DND-41 (cell line): ENCODE results near the gene NFIB.

Experiments
- ATAC-seq: fragments of 200-7000 bp; cut with Tn5 transposase; 3 replicates; pipeline ENCODE4 v1.9.1; 2021; ENCODE audit warnings: low read depth; ENCODE audit not compliant: insufficient read depth
- DNase-seq: peaks from one replicate; pipeline ENCODE4 v3.0.0-alpha.2; 2020
- H2AFZ ChIP-seq: 2 replicates; pipeline ENCODE4 v1.6.0; 2012; ENCODE audit warnings: low read depth, low read length
- H3K27ac ChIP-seq: 2 replicates; pipeline ENCODE4 v1.5.1; 2012; ENCODE audit warnings: low read length, inconsistent platforms
- H3K27me3 ChIP-seq: fragments of 200-600 bp; sonication (generic); 2 replicates; pipeline ENCODE4 v1.6.0; 2012; ENCODE audit warnings: low read length, mild to moderate bottlenecking, inconsistent platforms; ENCODE audit not compliant: insufficient read depth, poor library complexity
- H3K36me3 ChIP-seq: 2 replicates; pipeline ENCODE4 v1.5.1; 2012; ENCODE audit warnings: low read length, inconsistent platforms; ENCODE audit not compliant: insufficient read depth
- H3K4me1 ChIP-seq: 2 replicates; pipeline ENCODE4 v1.5.1; 2012; ENCODE audit warnings: mild to moderate bottlenecking, low read length; ENCODE audit not compliant: insufficient read depth
- H3K4me2 ChIP-seq: 2 replicates; pipeline ENCODE4 v1.6.0; 2012; ENCODE audit warnings: mild to moderate bottlenecking, moderate library complexity, low read length, inconsistent platforms; ENCODE audit not compliant: insufficient read depth
- H3K4me3 ChIP-seq, 2 experiments: fragments of 200-600 bp in 1 of 2; shearing (Covaris generic) in 1 of 2; 2 replicates each; pipeline ENCODE4 v1.5.1; 2012 to 2016; ENCODE audit warnings: inconsistent platforms in 2 of 2, low read length in 2 of 2, mild to moderate bottlenecking in 2 of 2, low read depth in 1 of 2, moderate library complexity in 1 of 2
- H3K79me2 ChIP-seq: 2 replicates; pipeline ENCODE4 v1.6.0; 2012; ENCODE audit warnings: low read length, inconsistent platforms; ENCODE audit not compliant: insufficient read depth
- H3K9ac ChIP-seq: 2 replicates; pipeline ENCODE4 v1.6.0; 2012; ENCODE audit warnings: low read depth, mild to moderate bottlenecking, inconsistent platforms, low read length, moderate library complexity
- H3K9me3 ChIP-seq: 2 replicates; pipeline ENCODE4 v1.5.1; 2012; ENCODE audit warnings: low read length, moderate library complexity, mild to moderate bottlenecking, inconsistent platforms; ENCODE audit not compliant: insufficient read depth, severe bottlenecking
- H4K20me1 ChIP-seq: 2 replicates; pipeline ENCODE4 v1.6.0; 2012; ENCODE audit warnings: low read length; ENCODE audit not compliant: insufficient read depth
- CTCF ChIP-seq: IDR thresholded peaks from 2 replicates; pipeline ENCODE4 v1.5.1; 2012; ENCODE audit warnings: borderline replicate concordance, low read length, moderate library complexity, mild to moderate bottlenecking; ENCODE audit not compliant: poor library complexity, severe bottlenecking; ENCODE audit errors: extremely low read depth
- EZH2 ChIP-seq: IDR thresholded peaks from 3 replicates; pipeline ENCODE4 v1.6.1; 2012; ENCODE audit warnings: borderline replicate concordance, low read depth, mild to moderate bottlenecking, moderate library complexity, low read length, inconsistent platforms; ENCODE audit not compliant: severe bottlenecking

Gene NFIB

GRCh38 chr9:14273696-14274121 lies 40.2 kb downstream of the NFIB start:
- Histone ChIP-seq H3K27me3 (no peaks in the 10 kb centered on the region), H3K27ac (no peak overlapping the region), H3K9ac (no peak overlapping the region), H4K20me1 (no peaks in the 10 kb centered on the region), H3K4me1 (no peaks in the 10 kb centered on the region), H3K79me2 (no peaks in the 10 kb centered on the region), H3K36me3 (no peaks in the 10 kb centered on the region), H3K9me3 (no peaks in the 10 kb centered on the region), H2AFZ (no peak overlapping the region), H3K4me3 (no peak overlapping the region), H3K4me2 (no peak overlapping the region)
- TF ChIP-seq EZH2 (no peak), CTCF (no peak)
- ATAC-seq, result 0 out of 3 replicates have a peak, but pooled peaks have one; percentile 14
- DNase-seq, result no peak

- no peak overlapping the region for H3K9ac ChIP-seq
- DNase-seq (no peak), ATAC-seq (no peak)
- no peaks in the 10 kb centered on the region for H4K20me1 ChIP-seq
- no peaks in the 10 kb centered on the region for H3K36me3 ChIP-seq
- no peaks in the 10 kb centered on the region for H3K79me2 ChIP-seq
- H3K4me2 ChIP-seq, result no peak overlapping the region
- H2AFZ ChIP-seq, result no peak overlapping the region
- TF ChIP-seq CTCF, result no peak
- H3K4me3 ChIP-seq, result no peak overlapping the region
- H3K4me1 ChIP-seq, result no peaks in the 10 kb centered on the region
- H3K27ac ChIP-seq, result no peak overlapping the region
- no peaks in the 10 kb centered on the region for H3K9me3 ChIP-seq
- H3K27me3 ChIP-seq, result no peaks in the 10 kb centered on the region
These were observed 40.9 kb downstream of the NFIB start for GRCh38 chr9:14272927-14273528.

DNA sequence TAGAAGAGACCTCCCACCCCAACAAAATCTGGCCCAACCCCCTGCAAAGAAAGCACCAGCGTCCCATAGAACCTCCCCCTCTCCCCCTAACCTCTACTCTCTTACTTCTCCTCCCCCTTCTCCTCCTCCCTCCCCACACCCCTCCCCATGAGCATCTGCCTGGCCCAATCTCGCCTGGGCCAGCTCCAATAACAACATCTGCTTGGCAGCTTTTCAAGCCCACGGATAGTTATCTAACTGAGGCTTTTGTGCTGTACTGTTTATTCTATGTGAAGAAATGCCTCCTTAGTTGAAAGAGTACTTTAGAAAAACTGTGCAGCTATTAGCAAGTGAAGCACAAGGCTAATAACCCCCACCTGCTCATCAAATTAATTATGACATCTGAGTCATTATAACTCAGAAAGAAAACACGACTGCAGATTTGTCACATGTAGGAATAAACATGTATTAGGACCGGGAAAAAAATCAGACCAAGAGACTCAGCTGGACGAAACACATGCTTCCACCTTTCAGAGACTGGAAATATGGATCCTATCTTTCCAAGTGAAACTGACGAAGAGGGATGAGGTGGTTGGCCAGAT lies 42.8 kb downstream of the NFIB start:
- H4K20me1 ChIP-seq, result no peaks in the 10 kb centered on the region
- no peaks in the 10 kb centered on the region for H3K79me2 ChIP-seq
- ATAC-seq (no peak), DNase-seq (no peak)
- H3K9ac ChIP-seq, result no peak overlapping the region
- H2AFZ ChIP-seq, result no peak overlapping the region
- TF ChIP-seq CTCF, result no peak
- no peak for TF ChIP-seq EZH2
- H3K4me3 ChIP-seq, result no peak overlapping the region
- H3K36me3 ChIP-seq, result no peaks in the 10 kb centered on the region
- no peaks in the 10 kb centered on the region for H3K4me1 ChIP-seq
- no peak overlapping the region for H3K4me2 ChIP-seq
- no peak overlapping the region for H3K27ac ChIP-seq
- no peaks in the 10 kb centered on the region for H3K27me3 ChIP-seq
- no peaks in the 10 kb centered on the region for H3K9me3 ChIP-seq
